BJ (cell line): ENCODE measurements around the gene SS18L1. TPM values are rescaled to one million over a fixed set of nuclear protein-coding genes. Genes with fewer than 3 reads are reported as not detected.
"Not testable (repeated sequence)": the region's sequence is repeated elsewhere in the genome, so short reads cannot be mapped to it uniquely, and the experiment has no call there.

Source experiments
- CTCF ChIA-PET: fragments of 350-600 bp; formaldehyde crosslinking; extraction: SDS; loops from one replicate; lab custom pipeline; 2021; ENCODE audit warnings: antibody characterized with exemption, inconsistent platforms; lab: Yijun Ruan, JAX
- POLR2A ChIA-PET: fragments of 300-600 bp; sonication (Branson Sonifier 250); formaldehyde crosslinking; extraction: SDS; loops from one replicate; lab custom pipeline; 2021; ENCODE audit warnings: antibody characterized with exemption; lab: Charles Lee
- DNase-seq: peaks from one replicate; pipeline ENCODE4 v3.0.0-alpha.2; 2011; ENCODE audit warnings: low read depth
- H3K27me3 ChIP-seq: 2 replicates; pipeline ENCODE4 v1.6.0; 2011; ENCODE audit warnings: low read length; ENCODE audit not compliant: control insufficient read depth, insufficient read depth
- H3K36me3 ChIP-seq: 2 replicates; pipeline ENCODE4 v1.5.1; 2011; ENCODE audit warnings: low read length; ENCODE audit not compliant: control insufficient read depth, insufficient read depth
- H3K4me3 ChIP-seq: 2 replicates; pipeline ENCODE4 v1.5.1; 2011; ENCODE audit warnings: low read depth, mild to moderate bottlenecking, control low read depth, low read length
- CTCF ChIP-seq: IDR thresholded peaks from 2 replicates; pipeline ENCODE4 v1.5.1; 2011; ENCODE audit warnings: low read depth, mild to moderate bottlenecking, control low read depth, inconsistent platforms, low read length, moderate library complexity; ENCODE audit not compliant: insufficient read depth
- polyA plus RNA-seq: library from polyadenylated mRNA; depleted of rRNA; stranded (reverse); fragments of >200 nt; gene quantifications from 2 replicates; pipeline ENCODE4 v1.2.3, GENCODE V29; 2011

Gene SS18L1
- polyA plus RNA-seq, 1 experiment: 6.7 TPM

DNA sequence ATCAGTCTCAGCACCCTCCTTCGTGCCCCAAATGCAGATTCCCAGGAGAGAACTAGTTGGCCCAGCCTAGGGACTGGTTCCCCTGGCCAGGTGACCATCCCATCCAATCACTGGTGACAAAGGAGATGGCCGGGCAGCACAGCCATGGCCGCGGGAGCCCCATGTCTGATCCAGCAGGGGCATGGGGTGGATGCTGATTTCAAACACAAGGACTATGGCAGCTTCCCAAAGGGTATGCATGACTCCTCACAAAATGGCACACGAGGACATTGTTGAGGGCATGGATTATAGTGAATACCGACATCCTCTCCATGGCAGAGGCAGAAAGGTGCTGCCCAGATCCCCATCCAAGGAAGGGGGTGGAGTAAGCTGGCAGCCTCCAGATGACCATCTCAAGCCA, 31.2 kb upstream of the SS18L1 start:
- Histone ChIP-seq H3K36me3 (no peaks in the 10 kb centered on the region), H3K27me3 (peaks cover 4% of the 10 kb centered on the region), H3K4me3 (no peak overlapping the region)
- ChIA-PET CTCF (no interaction called here), POLR2A (no interaction called here)
- TF ChIP-seq CTCF: no peak
- DNase-seq: no peak

- peaks cover 15% of the 10 kb centered on the region for H3K27me3 ChIP-seq
- no peak for TF ChIP-seq CTCF
- POLR2A ChIA-PET: no interaction called here
- DNase-seq: no peak
- H3K4me3 ChIP-seq: no peak overlapping the region
- no peaks in the 10 kb centered on the region for H3K36me3 ChIP-seq
- CTCF ChIA-PET: no interaction called here
These were observed 28.7 kb upstream of the SS18L1 start for GRCh38 chr20:62114894-62115293.

DNA sequence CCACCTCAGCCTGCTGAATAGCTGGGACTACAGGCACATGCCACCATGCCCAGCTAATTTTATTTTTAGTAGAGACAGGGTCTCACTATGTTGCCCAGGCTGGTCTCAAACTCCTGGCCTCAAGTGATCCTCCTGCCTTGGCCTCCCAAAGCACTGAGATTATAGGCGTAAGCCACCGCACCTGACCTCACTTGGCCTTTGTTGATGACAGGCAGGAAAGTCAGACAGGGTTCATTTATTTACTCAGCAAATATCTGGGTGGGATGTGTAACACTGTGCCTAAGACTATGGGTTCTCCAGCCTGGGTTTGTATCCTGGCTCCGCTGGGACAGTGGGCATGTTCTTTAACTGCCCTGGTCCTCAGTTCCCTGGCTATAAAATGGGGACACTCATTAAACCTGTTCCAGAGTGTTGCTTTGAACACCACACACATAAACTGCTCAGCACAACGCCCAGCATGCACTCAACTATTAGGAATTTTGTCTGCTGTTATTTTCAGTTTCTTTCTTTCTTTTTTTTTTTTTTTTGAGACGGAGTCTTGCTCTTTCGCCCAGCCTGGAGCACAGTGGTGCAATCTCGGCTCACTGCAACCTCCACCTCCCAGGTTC, 27.7 kb upstream of the SS18L1 start:
- H3K27me3 ChIP-seq: peaks cover 15% of the 10 kb centered on the region
- H3K36me3 ChIP-seq, DNase-seq, POLR2A ChIA-PET, H3K4me3 ChIP-seq, CTCF ChIA-PET: not testable (repeated sequence)

- ChIA-PET POLR2A (no interaction called here), CTCF (no interaction called here)
- no peaks in the 10 kb centered on the region for H3K36me3 ChIP-seq
- no peak overlapping the region for H3K4me3 ChIP-seq
- peaks cover 15% of the 10 kb centered on the region for H3K27me3 ChIP-seq
- no peak for DNase-seq
- no peak for TF ChIP-seq CTCF
These were observed 26.8 kb upstream of the SS18L1 start for GRCh38 chr20:62116558-62117361.

DNA sequence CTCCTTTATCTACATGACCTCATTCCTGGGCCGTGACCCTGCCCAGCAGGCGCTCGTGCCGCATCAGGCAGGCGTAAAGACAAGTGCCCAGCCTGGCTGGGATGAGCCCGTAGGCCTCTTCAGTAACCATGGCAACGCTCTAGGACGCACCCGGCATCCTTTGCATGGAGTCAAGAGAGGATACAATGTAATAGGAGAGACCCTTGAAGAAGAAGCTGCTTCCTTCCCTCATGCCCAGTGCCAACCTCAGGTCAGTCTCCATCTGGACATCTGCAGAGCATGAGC, 26.3 kb upstream of the SS18L1 start:
- Histone ChIP-seq H3K4me3 (no peak overlapping the region), H3K36me3 (no peaks in the 10 kb centered on the region), H3K27me3 (peaks cover 15% of the 10 kb centered on the region)
- CTCF ChIA-PET: interaction anchor here (0.7 kb wide), 1 partner anchor 91 kb away, joined by 3 read pairs; no protein-coding TSS in a partner anchor
- POLR2A ChIA-PET: no interaction called here
- no peak for TF ChIP-seq CTCF
- no peak for DNase-seq

GRCh38 chr20:62117658-62118057, 25.9 kb upstream of the SS18L1 start:
- ChIA-PET CTCF (interaction anchor here (0.7 kb wide), 1 partner anchor 91 kb away, joined by 3 read pairs; no protein-coding TSS in a partner anchor), POLR2A (no interaction called here)
- TF ChIP-seq CTCF: no peak
- no peak for DNase-seq
- H3K4me3 ChIP-seq: no peak overlapping the region
- H3K36me3 ChIP-seq: no peaks in the 10 kb centered on the region
- peaks cover 15% of the 10 kb centered on the region for H3K27me3 ChIP-seq
